IPS DF 4.7 (cell line): ENCODE data around the gene TM9SF4.

ENCODE experiments used
- DNase-seq: peaks from one replicate; pipeline ENCODE4 v3.0.0-alpha.2; 2013; ENCODE audit warnings: low spot score; ENCODE audit errors: extremely low read depth

TM9SF4 gene

DNA sequence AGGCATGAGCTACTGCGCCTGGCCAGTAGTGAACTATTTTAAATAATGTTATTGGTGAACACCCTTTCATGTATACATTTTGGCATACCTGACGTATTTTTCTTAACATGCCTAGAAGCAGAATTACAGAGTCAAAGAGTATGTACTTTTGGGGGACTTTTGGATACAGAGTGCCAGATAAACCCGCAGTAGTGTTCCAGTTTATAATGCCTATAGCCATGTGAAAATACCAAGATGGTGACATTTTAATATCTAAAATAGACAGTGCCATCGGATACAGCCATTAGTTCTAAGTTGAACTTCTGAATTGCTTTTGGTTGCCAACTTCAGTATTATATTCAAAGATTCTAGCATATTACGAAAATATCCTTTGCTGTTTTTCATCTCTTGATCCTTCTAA is 20.3 kb downstream of the TM9SF4 start:
- DNase-seq: no peak

DNA sequence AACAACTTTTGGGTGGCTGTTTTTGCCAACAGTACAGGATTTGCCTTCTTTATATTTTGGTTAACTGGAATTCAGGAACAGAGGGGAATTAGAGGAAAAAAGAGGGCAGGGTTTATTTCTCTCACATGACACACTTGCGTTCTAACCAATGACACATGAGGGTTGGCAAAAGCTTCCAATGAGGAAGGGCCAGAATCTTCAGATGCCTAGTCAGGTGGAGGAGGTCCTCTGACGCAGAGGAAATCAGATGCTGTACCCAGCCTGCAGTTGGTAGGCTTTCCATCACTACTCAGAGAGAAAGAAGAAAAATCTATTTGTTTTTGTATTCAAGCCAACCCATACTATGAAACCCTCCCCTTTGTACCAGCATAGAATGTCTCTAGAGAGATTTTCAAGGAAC is 20.8 kb downstream of the TM9SF4 start:
- no peak for DNase-seq

DNA sequence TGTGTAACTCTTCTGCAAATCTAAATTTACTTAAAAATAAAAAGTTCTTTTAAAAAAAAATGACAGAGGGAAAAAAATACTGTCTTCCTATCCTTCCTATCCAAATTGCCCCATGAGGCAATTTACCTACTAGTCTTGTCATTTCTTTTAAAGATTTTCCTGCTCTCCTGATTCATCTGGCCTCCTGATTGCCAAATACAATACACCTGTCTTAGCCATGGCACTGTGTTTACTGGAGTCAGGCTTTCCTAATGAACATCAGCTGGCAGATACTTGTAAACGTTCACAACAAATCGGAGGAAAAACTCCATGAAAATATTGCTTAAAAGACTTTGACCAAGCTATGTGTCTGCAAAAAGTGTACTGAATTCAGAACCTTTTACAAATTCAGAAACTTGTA is 21.5 kb downstream of the TM9SF4 start:
- DNase-seq: no peak

DNA sequence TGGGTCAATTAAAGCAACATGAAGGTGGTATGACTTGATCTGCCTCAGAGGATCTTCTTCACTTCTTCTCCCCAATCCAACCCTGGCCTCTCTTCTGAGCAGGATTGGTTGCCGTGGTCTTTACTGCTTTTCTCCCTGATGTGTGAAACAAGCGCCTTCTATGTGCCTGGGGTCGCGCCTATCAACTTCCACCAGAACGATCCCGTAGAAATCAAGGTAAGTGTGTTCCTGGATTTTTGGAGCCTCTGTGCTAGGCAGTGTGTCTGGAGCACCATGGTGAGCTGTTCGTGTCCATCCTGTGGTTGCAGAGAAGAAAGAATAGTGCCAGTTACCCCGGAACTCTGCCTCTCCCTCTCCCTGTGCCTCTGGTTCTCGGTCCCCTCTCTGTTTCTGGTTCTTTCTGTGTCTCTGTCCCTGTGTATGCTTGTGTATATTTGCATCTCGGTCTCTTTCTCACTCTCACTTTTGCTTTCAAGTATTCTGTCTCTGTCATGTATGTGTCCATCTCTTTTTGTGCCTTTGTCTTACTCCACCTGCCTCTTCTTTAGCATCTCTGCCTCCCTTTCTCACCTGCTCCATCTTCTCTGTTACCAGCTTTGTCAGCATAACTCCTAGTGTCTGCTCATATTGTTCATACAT is 23.5 kb downstream of the TM9SF4 start:
- DNase-seq: no peak

DNA sequence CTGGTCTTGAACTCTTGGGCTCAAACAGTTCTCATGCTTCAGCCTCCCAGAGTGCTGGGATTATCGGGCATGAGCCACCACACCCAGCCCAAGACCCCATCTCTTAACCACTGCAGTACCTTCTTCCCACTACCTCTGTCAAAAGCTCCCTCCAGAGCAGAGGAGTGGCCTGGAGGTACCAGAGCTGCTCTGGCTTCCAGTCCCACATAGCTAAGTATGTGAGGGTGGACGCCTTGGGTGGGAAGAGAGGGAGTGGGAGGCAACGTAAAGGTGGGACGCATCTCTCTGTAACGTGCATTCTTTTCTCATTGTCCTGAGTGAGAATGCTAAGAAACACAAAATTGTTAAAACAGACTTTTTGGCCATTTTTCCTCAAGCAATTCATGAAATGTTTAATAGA is 24.5 kb downstream of the TM9SF4 start:
- DNase-seq: no peak

DNA sequence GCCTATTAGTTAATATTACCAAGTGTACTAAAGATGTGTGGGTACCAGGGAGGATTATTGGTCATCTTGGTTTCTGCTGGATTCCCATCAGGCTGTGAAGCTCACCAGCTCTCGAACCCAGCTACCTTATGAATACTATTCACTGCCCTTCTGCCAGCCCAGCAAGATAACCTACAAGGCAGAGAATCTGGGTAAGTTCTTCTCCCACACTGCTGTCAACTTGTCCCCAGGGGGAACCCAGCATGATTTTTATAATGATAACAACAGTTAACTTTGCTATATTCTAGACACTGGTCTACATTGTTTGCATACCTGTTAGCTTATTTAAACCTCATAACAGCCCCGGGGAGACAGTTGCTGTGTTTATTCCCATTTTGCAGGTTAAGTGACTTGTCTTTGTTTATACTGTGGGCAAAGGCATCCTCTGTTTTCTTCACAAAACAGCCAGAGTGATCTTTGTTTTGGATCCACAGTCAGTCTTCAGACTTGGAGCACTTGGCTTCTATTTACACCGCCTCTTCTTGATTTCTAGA is 26.5 kb downstream of the TM9SF4 start:
- no peak for DNase-seq

DNA sequence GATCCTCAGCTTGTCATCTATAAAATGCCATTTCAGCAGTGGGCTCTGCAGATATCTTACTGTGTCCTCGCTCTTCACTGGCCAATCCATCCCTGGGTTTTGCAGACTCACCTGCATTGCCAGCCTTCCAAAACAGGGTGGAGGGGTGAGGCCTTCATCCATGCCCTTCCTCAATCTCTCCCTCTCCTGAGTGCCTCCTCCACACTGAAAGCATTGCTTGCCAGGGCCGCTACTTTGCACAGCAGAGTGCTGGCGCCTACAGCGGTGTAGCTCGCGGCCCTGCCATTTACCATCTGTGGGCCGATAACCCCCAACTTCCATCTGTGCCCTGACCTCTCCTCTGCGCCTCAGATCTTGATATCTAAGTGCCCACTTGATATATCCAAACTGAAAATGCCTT is 29.4 kb downstream of the TM9SF4 start:
- DNase-seq: no peak

DNA sequence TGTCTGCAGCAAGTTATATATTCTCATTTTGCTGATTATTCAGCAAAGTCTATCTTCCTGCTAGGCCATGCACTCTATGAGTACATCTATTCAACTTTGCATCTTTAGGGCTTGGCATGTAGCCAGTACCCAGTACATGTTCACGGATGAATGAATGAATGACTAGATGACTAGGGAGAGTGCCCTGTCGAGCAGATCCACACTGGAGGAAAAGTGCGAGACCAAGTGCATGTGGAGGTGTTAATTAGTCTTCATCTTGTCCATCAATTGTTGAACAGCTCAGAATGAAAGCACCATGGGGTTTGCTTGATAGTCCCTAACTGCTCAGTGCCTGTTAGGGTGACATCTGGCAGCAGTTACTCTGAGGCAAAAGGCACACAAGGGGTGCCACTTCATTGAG is 30.4 kb downstream of the TM9SF4 start:
- DNase-seq: no peak

DNA sequence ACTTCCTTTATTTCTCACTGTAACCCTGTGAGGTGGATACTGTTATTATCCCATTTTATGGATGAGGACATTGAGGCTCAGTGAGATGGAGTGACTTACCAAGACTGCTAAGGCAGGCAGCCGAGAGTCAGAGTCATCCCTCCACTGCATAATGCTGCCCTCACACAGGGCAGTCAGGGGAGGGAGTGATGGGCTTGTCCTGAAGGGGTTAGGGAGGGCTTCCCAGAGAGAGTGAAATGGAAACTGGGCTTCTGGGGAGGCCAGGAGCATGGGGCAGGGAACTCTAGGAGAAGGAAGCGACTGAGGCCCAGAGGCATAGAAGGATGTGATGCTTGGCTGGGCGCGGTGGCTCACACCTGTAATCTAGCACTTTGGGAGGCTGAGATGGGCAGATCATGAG is 31.1 kb downstream of the TM9SF4 start:
- no peak for DNase-seq

DNA sequence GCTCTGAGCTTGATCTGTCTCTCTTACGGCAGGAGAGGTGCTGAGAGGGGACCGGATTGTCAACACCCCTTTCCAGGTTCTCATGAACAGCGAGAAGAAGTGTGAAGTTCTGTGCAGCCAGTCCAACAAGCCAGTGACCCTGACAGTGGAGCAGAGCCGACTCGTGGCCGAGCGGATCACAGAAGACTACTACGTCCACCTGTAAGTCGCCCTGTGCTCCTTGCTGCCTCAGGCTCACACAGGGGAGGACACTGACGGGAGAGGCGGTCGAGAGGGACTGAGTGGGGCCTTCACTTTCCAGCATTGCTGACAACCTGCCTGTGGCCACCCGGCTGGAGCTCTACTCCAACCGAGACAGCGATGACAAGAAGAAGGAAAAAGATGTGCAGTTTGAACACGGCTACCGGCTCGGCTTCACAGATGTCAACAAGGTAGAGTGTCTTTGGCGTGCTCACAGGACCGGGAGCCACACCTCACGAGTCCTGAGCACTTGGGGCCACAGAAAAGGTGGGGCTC is 32.0 kb downstream of the TM9SF4 start:
- DNase-seq: no peak

DNA sequence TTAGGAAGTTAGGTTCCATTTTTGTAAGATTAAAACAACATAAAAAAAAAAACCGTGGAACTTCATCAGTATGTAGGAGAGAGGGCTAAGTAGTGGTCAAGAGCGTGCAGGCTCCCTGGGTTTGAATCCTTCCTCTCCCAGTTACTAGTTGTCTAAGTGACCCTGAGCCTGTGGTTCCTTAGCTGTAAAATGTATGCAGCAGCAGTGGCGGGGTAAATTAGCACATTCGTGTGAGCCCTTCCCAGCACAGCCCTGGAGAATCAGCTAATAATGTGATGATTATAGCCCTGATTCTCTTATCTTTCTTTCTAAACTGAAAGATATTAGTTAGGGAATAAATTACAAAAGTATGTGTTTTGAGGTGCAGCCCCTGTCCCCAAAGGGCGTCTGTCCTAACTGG is 32.6 kb downstream of the TM9SF4 start:
- no peak for DNase-seq

DNA sequence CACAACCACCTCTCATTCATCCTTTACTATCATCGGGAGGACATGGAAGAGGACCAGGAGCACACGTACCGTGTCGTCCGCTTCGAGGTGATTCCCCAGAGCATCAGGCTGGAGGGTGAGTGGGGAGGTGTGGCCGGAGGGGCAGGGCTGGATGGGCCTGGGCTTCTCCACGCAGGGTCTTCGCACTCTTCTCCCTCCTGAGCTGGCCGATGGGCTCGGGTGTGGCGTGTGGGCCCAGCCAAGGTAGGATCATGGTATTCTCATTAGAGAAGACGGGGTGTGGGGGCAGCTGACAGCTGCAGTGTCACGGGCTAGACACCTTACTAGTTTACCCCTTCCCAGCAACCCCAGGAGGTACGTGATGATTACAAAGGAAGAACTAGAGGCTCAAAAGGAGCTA is 33.5 kb downstream of the TM9SF4 start:
- DNase-seq: no peak

DNA sequence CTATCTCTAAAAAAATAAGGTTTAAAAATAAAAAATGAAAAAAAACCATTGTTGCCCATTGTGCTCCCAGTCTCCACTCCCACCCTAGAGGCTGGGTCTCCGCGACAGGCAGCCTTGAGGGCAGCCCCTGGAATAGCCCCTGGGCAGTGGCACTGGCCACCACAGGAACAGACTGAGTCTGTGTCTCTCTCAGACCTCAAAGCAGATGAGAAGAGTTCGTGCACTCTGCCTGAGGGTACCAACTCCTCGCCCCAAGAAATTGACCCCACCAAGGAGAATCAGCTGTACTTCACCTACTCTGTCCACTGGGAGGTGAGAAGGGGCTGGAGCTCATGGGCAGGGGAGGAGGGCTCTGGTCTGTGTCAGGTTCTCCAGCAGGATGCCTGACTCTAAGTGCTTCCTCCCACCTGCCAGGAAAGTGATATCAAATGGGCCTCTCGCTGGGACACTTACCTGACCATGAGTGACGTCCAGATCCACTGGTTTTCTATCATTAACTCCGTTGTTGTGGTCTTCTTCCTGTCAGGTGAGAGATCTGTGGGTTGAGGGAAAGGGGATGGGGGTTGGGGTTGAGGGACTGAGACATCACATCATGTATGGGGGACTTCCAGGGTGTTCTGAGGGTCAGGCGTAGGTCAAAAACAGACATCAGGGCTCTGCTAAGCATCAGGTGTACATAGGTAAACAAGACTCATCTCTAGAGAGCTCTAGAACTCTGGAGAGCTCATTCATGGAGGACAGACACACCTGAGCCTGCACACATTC is 35.6 kb downstream of the TM9SF4 start:
- DNase-seq: no peak

DNA sequence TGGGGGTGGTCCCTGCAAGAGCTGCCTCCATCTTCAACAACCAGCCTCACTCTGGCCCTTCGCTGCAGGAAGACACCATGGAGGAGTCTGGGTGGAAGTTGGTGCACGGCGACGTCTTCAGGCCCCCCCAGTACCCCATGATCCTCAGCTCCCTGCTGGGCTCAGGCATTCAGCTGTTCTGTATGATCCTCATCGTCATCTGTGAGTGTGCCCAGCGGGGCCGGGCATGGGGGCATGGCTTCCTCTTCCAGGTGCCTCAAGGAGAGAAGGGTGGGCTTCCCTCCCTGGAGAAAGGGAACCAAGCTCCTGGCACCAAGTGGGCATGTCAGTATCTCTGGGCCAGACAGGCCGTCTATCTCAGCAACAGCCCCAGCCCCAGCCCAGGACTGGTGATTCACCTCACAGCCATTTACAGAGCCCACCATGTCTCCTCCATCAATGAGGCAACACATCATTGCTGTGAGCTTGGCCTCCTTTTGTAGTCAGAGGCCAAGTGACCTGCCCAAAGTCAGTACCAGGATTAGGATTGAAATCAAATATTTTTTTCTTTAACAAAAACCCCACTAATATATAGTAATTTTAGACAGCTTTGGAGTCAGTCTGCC is 40.2 kb downstream of the TM9SF4 start:
- no peak for DNase-seq

DNA sequence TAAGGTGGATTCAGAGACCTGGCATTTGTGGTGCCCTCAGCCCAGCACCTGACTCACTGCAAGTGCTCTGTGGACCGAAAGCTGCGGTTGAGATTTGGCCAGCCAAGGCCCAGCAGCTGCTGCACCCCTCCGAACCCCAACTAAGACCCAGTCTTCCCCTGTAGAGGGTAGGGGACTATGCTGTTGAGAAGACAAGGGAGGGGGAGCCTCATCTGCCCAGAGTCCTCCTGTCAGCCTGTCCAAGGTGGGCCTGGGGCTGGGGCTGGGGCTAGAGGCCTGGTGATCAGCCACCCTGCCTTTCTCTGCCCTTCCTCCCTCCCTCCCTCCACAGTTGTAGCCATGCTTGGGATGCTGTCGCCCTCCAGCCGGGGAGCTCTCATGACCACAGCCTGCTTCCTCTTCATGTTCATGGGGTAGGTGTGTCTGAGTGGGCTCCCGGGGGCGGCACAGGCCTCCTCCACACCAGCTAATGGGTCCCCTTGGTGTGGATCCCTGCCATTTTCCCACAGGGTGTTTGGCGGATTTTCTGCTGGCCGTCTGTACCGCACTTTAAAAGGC is 40.9 kb downstream of the TM9SF4 start:
- no peak for DNase-seq

DNA sequence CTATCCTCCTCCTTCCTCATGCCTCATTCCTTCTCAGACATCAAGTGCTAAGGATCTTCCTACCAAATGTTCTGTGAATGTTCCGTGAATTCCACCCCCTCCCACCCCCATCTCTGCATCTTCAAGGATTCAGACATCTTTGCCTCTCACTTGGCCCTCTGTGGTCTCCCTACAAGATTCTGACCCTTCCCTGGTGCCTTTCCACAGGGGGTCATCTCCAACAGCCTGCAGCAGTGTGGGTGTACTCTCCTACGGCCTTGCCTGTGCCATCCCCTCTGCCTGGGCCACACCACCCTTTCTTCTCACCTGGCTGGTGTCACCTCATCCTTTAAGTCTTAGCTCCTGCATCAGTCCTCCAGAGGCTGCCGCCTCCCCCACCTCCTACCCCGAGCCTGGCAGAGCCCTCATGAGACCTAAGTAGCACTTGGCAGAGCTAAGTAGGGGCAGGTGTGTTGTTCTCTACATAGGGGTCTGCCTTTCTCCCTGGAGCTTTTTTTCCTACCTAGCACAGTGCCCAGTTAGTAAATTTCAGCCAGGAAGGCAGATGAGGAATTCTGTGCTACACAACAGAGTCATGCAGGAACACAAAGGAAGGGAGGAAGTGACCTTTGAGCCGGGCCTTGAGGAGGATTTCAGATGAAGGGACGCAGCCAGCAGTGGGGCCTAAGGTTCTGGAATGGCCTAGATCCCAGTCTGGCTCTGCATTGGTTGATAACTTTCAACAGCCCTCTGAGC is 43.1 kb downstream of the TM9SF4 start:
- DNase-seq: no peak

DNA sequence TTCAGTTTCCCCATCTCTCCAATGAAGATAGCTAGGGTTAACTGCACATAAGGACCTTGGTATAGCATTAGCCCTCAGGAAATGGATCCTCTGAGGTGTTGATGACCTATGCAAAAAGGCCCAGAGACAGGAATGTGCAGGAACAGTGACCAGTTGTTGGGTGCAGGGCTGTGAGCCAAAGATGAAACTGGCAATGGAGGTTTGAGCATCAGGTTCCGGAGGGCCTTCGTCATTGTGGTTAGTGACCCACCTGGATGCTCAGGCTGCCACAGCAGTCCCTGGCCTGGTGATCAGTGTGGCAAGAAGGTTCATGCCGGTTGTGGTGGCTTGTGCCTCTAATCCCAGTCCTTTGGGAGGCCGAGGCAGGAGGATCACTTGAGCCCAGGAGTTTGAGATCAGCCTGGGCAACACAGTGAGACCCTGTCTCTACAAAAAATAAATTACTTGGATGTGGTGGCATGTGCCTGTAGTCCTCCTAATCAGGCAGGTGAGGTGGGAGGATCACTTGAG is 43.7 kb downstream of the TM9SF4 start:
- no peak for DNase-seq

DNA sequence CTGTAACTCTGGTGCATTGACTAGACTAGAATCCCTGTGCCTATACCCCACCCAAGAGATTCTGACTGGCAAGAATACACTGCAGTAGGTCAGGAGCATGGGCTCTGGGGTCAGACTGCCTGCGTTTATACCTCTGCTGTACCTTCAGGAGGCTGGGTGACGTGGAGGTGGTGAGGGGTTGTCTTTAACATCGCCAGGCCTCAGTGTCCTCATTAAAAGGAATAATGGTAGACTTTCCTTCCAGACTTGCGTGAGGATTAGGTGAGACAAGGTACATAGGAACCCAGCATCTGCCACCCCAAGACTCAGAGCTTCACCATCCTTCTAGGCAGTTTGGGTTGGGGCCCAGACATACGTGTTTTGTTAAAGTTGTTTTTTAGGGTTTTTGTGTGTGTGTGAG is 44.3 kb downstream of the TM9SF4 start:
- no peak for DNase-seq

DNA sequence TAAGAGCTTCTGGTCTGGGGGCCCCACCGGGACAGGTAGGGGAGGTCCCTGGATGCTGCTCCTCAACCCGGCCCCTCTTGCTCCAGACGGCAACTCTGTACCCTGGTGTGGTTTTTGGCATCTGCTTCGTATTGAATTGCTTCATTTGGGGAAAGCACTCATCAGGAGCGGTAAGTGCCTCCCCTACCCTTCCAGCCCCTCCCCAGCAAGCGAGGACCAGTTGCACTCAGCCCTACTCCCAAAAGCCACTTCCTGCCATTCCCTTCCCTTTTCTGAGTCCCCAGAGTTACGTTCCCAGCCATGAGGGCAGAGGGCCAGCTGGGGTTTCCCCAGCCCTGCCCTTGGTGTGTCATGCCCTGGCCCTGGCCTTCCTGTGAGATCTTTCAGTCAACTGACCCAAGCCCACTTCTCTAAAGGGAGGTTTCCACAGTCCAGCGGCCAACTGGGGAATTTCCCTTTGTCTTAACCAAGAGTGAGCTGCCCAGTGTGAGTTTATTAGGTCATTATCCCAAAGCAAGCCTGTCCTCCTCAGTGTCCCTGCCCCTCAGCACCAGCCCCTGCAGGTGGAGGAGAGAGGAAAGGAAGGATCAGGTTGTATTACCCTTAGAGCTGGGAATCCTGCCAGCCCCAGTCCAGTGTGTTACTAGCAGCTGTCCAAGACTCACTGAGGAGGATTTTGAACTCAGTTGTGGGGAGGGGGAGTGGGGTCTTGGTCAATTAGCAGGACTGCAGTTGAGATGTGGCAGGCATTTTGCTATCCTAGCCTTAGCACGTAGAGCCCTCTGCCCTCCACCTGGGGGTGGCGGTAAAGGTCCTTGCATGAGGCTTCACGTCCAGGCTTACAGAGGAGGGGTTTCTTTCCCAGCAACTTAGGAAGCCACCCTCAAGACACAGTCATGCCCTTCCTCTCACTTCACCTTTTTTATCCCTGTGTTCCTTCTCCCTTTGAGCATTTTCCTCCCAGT is 45.8 kb downstream of the TM9SF4 start:
- DNase-seq: no peak

DNA sequence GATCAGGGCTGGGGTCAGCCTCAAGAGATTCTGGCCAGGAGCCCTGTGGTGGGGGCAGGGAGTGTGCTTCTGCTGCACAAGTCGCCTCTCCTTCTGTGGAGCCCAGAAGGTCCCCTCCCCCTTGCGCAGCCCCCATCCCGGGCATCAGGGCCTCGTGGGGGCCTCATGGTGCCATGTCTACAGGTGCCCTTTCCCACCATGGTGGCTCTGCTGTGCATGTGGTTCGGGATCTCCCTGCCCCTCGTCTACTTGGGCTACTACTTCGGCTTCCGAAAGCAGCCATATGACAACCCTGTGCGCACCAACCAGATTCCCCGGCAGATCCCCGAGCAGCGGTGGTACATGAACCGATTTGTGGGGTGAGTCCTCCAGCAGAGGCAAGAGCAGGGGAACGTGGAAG is 48.1 kb downstream of the TM9SF4 start:
- no peak for DNase-seq
